Heart right ventricle (tissue), 16 donors: ENCODE data around the gene CPSF4L. TPM values are rescaled to one million over a fixed set of nuclear protein-coding genes. Genes with fewer than 3 reads are reported as not detected.

Source experiments
- ATAC-seq, 8 donors: fragments of 200-7000 bp; cut with Tn5 transposase; one replicate each; pipeline ENCODE4 v1.9.1; 2020; ENCODE audit warnings: mild to moderate bottlenecking in 8 of 8, moderate library complexity in 8 of 8, moderate number of reproducible peaks in 1 of 8
- DNase-seq, 2 donors: peaks; one replicate each; pipeline ENCODE4 v3.0.0-alpha.2; 2020
- H3K27ac ChIP-seq, 10 donors: fragments of 200-600 bp; sonication (generic) in 2 of 10; one replicate each; pipeline versions ENCODE4 v1.5.0 to v1.8.0; 2020 to 2022; ENCODE audit warnings: mild to moderate bottlenecking in 3 of 10
- H3K27me3 ChIP-seq, 7 donors: fragments of 200-600 bp; one replicate each; pipeline ENCODE4 v1.8.0; 2021 to 2022; ENCODE audit warnings: mild to moderate bottlenecking in 2 of 7
- H3K36me3 ChIP-seq, 9 donors: fragments of 200-600 bp; sonication (generic) in 1 of 9; one replicate each; pipeline versions ENCODE4 v1.5.0 to v1.8.0; 2020 to 2022; ENCODE audit warnings: mild to moderate bottlenecking in 2 of 9
- H3K4me1 ChIP-seq, 9 donors: fragments of 200-600 bp; sonication (generic) in 1 of 9; one replicate each; pipeline versions ENCODE4 v1.5.0 to v1.8.0; 2020 to 2022; ENCODE audit warnings: mild to moderate bottlenecking in 4 of 9
- H3K4me3 ChIP-seq, 10 donors: fragments of 200-600 bp; sonication (generic) in 2 of 10; one replicate each; pipeline versions ENCODE4 v1.5.0 to v1.8.0; 2020 to 2022; ENCODE audit warnings: mild to moderate bottlenecking in 7 of 10, moderate library complexity in 2 of 10
- H3K9me3 ChIP-seq, 11 donors: fragments of 200-600 bp in 10 of 11; sonication (generic) in 2 of 11; one replicate each; pipeline versions ENCODE4 v1.5.0 to v1.8.0; 2013 to 2022; ENCODE audit warnings: mild to moderate bottlenecking in 2 of 11, control low read depth in 1 of 11, moderate library complexity in 1 of 11
- WGBS, 2 donors: extraction: QIAGEN DNeasy Blood & Tissue Kit; methylation state at CpG; one replicate each; pipeline ENCODE4 v1.1.7; 2013; ENCODE audit warnings: inconsistent platforms in 1 of 2; 5-methylcytosine and 5-hydroxymethylcytosine counted together
- intact Hi-C, 10 donors: fragments of 100-400 bp; cut with DNase I; formaldehyde crosslinking; loops; one replicate each; pipeline versions ENCODE4 v1.11.1 to v1.14.2; 2022
- polyA plus RNA-seq, 2 donors: library from polyadenylated mRNA; stranded (reverse); fragments of 200-250 nt; gene quantifications; one replicate each; pipeline ENCODE4 v1.2.3, GENCODE V29; 2013
- total RNA-seq, 10 donors: library from RNA; stranded (reverse); fragmentation: NEBNext Ultra II Directional in 3 of 10; extraction: Animal tissue kit (Norgen Biotek cat#: 25700) in 3 of 10; gene quantifications; one replicate each; pipeline versions ENCODE4 v1.2.1 to v1.2.4, GENCODE V29; 2021 to 2023
- TF ChIP-seq, protein P1 (sequence below), 9 donors: fragments of 200-600 bp; sonication (generic) in 2 of 9; IDR thresholded peaks; one replicate each; pipeline versions ENCODE4 v1.5.0 to v1.8.0; 2021 to 2022; ENCODE audit warnings: antibody characterized with exemption in 9 of 9, mild to moderate bottlenecking in 5 of 9, moderate library complexity in 1 of 9
- donor health status: Arrhythmogenic right ventricular cardiomyopathy.
- donor health status: ischemic (EF 13 %, LVEDD 7.1; RV severe dilation, severe dysfunction).
- donor health status: healthy with polysubstance abuse.
- donor health status: DM: no; HTN: yes; CAD: no.
- donor health status: DM: no; HTN: no; CAD: no.
- donor health status: ischemic (EF 25% LVEDD 6.9; RV normal size, moderate dysfunction).
- donor health status: ischemic (EF 25% LVEDD 5.7; RV mildly dilated, moderate dysfunction).
- donor health status: healthy.
- donor health status: DM: yes; HTN: yes; CAD: no.
- donor health status: Ischemic cardiomyopathy.
- donor health status: ischemic (EF 35%, LVEDD 5.7; RV mildly dilated, moderate dysfunction).
- donor health status: nonischemic (EF 11% LVEDD 7.7; RV severe dilation, severe dysfunction).
- donor health status: DM: yes; HTN: yes; CAD: no.
- donor health status: PGD.
- donor health status: ischemic (EF 29% LVEDD 5.4; RV normal size, mild dysfunction).
- donor health status: nonischemic (EF 23%, LVEDD 6.1; RV moderate dilation, normal function).

The CPSF4L gene
- total and polyA plus RNA-seq, 12 donors = not detected

DNA sequence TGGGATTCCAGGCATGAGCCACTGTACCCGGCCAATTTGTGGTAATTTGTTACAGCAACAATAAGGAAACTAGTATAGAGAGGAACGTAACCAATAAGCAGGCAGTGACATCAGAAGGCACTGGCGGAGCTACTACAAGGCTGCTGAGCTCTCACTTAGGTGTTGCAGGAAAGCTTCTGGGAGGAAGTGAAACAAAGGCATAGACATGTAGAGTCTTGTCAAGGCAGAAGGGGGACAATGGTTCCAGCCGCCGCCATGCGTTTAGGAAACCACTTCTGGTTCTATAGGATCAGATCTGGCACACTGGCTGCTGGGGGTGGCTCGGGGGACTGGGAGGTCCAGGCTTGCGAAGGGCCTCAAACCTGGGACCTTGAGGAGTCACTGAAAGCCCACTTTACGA is 9.4 kb upstream of the CPSF4L start:
- no peaks in the 10 kb centered on the region for H3K27me3 ChIP-seq
- no peak overlapping the region for H3K27ac ChIP-seq
- TF ChIP-seq, protein P1, sequence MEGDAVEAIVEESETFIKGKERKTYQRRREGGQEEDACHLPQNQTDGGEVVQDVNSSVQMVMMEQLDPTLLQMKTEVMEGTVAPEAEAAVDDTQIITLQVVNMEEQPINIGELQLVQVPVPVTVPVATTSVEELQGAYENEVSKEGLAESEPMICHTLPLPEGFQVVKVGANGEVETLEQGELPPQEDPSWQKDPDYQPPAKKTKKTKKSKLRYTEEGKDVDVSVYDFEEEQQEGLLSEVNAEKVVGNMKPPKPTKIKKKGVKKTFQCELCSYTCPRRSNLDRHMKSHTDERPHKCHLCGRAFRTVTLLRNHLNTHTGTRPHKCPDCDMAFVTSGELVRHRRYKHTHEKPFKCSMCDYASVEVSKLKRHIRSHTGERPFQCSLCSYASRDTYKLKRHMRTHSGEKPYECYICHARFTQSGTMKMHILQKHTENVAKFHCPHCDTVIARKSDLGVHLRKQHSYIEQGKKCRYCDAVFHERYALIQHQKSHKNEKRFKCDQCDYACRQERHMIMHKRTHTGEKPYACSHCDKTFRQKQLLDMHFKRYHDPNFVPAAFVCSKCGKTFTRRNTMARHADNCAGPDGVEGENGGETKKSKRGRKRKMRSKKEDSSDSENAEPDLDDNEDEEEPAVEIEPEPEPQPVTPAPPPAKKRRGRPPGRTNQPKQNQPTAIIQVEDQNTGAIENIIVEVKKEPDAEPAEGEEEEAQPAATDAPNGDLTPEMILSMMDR (IDR thresholded peaks at IDR 0.05) = no peak
- intact Hi-C loops = no loop called here
- no peak overlapping the region for H3K4me3 ChIP-seq
- H3K9me3 ChIP-seq = peaks cover 0 to 5% (median 0%) of the 10 kb centered on the region in 11 donors
- WGBS, 2 donors = 88 to 91% methylated on average over 9 of the region's 9 CpGs
- ATAC-seq = no peak
- no peaks in the 10 kb centered on the region for H3K36me3 ChIP-seq
- no peaks in the 10 kb centered on the region for H3K4me1 ChIP-seq
- no peak for DNase-seq

DNA sequence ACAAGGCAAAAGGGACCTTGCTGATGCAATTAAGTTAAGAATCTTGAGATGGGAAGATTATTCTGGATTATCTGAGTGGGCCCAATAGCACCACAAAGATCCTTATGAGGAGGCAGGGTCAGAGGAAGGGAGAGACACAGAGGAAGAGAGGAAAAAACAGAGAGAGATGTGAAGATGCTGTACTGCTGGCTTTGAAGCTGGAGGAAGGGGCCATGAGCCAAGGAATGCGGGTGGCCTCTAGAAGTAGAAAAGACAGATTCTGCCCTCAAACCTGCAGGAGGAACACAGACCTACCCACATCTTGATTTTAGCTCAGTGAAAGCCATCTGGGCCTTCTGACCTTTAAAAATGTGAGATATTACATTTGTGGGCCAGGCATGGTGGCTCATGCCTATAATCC is 8.1 kb upstream of the CPSF4L start:
- Histone ChIP-seq H3K27me3 (no peaks in the 10 kb centered on the region), H3K4me1 (no peaks in the 10 kb centered on the region), H3K36me3 (no peaks in the 10 kb centered on the region), H3K9me3 (peaks cover 0 to 5% (median 0%) of the 10 kb centered on the region in 11 donors), H3K27ac (no peak overlapping the region), H3K4me3 (no peak overlapping the region)
- WGBS, 2 donors = 0 to 100% methylated on average over 1 of the region's 1 CpG
- DNase-seq (no peak), ATAC-seq (no peak)
- intact Hi-C loops = no loop called here
- TF ChIP-seq, protein P1 (IDR thresholded peaks at IDR 0.05) = no peak

DNA sequence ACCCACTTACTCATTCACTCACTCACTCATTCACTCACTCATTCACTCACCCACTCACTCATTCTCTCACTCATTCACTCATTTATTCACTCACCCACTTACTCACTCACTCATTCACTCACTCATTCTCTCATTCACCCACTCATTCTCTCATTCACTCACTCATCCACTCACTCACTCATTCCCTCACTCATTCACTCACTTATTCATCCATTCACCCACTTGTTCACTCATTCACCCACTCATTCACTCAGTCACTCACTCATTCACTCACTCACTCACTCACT is 7.6 kb upstream of the CPSF4L start:
- Histone ChIP-seq H3K4me1 (no peaks in the 10 kb centered on the region), H3K9me3 (peaks cover 0 to 5% (median 0%) of the 10 kb centered on the region in 11 donors), H3K27me3 (no peaks in the 10 kb centered on the region), H3K36me3 (no peaks in the 10 kb centered on the region), H3K4me3 (no peak overlapping the region), H3K27ac (no peak overlapping the region)
- TF ChIP-seq, protein P1 (IDR thresholded peaks at IDR 0.05) = no peak
- ATAC-seq (no peak), DNase-seq (no peak)
- intact Hi-C loops = no loop called here

DNA sequence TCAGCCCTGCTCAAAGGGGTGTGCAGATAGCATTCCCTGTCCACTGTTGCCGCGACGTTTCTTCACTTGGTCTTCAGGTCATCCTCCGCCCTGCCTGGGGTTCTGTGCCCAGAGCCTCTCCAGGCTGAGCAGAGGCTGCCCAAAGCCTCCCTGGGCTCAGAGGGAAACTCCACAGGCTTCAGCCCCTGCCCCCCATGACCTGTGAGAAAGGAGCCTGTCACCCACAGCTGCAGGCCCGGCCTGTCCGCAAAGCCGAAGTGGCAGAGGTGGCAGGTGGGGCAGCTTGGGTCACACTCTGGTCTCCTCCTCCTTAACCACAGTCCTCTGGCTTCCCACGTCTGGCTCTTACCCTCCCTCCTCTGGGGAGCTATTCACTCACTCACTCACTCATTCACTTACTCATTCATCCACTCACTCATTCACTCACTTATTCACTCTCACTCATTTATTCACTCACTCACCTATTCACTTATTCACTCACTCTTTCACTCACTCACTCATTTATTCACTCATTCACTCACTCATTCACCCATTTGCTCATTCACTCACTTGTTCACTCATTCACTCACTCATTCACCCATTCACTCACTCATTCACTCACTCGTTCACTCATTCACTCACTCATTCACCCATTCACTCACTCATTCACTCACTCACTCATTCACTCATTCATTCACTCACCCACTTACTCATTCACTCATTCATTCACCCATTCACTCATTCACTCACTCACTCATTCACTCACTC is 7.1 kb upstream of the CPSF4L start:
- intact Hi-C loops = no loop called here
- Histone ChIP-seq H3K27ac (no peak overlapping the region), H3K9me3 (peaks cover 0 to 5% (median 0%) of the 10 kb centered on the region in 11 donors), H3K4me3 (no peak overlapping the region), H3K36me3 (no peaks in the 10 kb centered on the region), H3K4me1 (no peaks in the 10 kb centered on the region), H3K27me3 (no peaks in the 10 kb centered on the region)
- TF ChIP-seq, protein P1 (IDR thresholded peaks at IDR 0.05) = no peak
- no peak for ATAC-seq
- no peak for DNase-seq
- WGBS, 2 donors = 91 to 92% methylated on average over 9 of the region's 9 CpGs
